Measurements from ENCODE around the gene TMC3.
A peak's percentile ranks its signal among the peaks of the same experiment; 100 is the strongest.

TMC3 gene

GRCh38 chr15:81301385-81301784, 72.6 kb downstream of the TMC3 start:
- Mint-ChIP-seq H3K4me3 (peak overlapping the region; percentile 97), H3K36me3 (ENCODE audit: low read depth) (peaks cover 97% of the 10 kb centered on the region), H3K27ac (peak overlapping the region; percentile 92), H3K4me1 (ENCODE audit: low read depth) (peaks cover 54% of the 10 kb centered on the region), H3K27me3 (ENCODE audit: low read depth) (no peaks in the 10 kb centered on the region), H3K9me3 (no peaks in the 10 kb centered on the region)
- no peak for DNase-seq (ENCODE audit: low spot score)

GRCh38 chr15:81299630-81300273, 74.3 kb downstream of the TMC3 start:
- no peaks in the 10 kb centered on the region for H3K9me3 Mint-ChIP-seq
- H3K36me3 Mint-ChIP-seq (ENCODE audit: low read depth), result peaks cover 85% of the 10 kb centered on the region
- DNase-seq (ENCODE audit: low spot score), result no peak
- H3K27ac Mint-ChIP-seq, result peak overlapping the region; percentile 53
- peaks cover 57% of the 10 kb centered on the region for H3K4me1 Mint-ChIP-seq (ENCODE audit: low read depth)
- no peaks in the 10 kb centered on the region for H3K27me3 Mint-ChIP-seq (ENCODE audit: low read depth)
- H3K4me3 Mint-ChIP-seq, result peak overlapping the region; percentile 97

DNA sequence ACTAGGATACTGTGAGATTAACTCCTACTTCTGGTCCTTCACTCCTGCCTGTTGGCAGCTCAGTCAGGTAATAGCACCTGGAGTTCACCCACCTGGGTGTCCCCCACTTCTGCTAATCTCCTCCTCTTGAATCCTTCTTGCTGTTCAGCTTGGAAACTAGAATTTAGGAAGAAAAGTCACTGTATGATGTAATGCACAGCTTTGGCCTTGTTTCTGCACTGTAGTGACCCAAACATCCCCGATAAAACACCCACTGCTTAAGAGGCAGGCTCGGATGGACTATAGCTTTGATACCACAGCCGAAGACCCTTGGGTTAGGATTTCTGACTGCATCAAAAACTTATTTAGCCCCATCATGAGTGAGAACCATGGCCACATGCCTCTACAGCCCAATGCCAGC, 74.9 kb downstream of the TMC3 start:
- no peaks in the 10 kb centered on the region for H3K27me3 Mint-ChIP-seq (ENCODE audit: low read depth)
- peaks cover 79% of the 10 kb centered on the region for H3K36me3 Mint-ChIP-seq (ENCODE audit: low read depth)
- H3K4me1 Mint-ChIP-seq (ENCODE audit: low read depth), result peaks cover 56% of the 10 kb centered on the region
- H3K27ac Mint-ChIP-seq, result peak overlapping the region; percentile 53
- no peaks in the 10 kb centered on the region for H3K9me3 Mint-ChIP-seq
- peak overlapping the region; percentile 97 for H3K4me3 Mint-ChIP-seq
- no peak for DNase-seq (ENCODE audit: low spot score)

DNA sequence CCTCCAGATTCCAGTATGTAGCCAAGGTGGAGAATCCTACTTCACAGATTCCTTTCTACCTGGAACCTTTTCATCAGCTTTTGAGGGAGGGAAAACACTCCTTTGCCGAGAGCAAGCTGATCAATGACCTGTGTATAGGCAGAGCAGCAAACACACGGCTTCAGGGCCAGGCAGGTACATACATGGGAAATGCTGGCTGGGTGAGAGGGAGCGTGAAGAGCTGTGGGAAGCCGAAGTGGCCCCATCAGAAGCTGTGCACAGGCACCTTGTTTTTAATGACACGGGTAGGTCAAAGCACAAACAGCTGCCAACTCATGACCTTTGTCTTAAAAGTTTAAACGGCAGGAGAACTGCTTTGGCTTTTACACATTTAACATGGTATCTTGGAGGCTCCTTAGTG, 75.4 kb downstream of the TMC3 start:
- Mint-ChIP-seq H3K4me1 (ENCODE audit: low read depth) (peaks cover 57% of the 10 kb centered on the region), H3K4me3 (peak overlapping the region; percentile 97), H3K27ac (peak overlapping the region; percentile 97), H3K27me3 (ENCODE audit: low read depth) (no peaks in the 10 kb centered on the region), H3K36me3 (ENCODE audit: low read depth) (peaks cover 74% of the 10 kb centered on the region), H3K9me3 (no peaks in the 10 kb centered on the region)
- no peak for DNase-seq (ENCODE audit: low spot score)

DNA sequence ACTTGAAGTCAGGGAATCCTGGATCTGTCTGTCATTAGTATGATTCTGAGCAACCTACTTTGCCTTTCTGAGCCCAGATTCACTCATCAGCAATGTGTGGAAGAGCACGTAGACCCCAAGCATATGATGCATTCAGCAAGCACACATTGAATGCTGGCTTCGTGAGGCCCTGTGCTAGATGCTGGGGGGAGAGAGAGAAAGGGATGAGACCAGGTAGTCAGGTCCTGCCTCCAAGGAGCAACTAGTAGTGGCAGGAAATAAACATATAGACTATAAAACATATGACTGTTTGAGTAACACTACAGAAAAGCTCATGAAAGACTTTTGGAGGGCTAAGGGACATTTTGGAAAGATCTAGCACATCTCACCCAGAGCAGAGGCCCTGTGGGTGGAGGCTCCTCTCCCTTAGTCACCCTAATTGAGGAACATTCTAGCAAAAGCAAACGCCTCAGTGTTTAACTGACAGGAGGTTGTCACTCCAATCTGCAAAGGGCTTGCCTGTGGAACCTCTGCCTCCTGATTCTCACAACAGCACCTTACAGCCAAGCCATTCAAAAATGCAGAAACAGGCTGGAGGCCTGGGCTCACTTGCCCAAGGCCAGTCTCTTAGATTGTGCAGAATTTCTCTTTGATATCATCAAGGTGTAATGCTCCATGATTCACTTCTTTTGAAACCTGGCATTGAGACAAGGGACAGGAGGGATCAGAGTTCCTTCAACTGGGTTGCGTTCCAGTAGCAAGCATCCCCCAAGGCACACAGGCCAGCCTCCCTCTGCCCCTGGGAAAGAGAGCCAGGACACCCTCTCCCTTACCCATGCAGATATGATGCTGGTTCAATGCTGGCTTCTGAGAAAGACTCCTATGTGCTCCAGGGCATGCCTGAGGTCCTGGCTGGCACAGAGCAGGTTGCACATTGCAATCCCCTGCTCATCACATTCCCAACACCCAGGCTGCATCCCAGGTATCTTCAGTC, 76.1 kb downstream of the TMC3 start:
- H3K4me1 Mint-ChIP-seq (ENCODE audit: low read depth), result peaks cover 52% of the 10 kb centered on the region
- no peaks in the 10 kb centered on the region for H3K9me3 Mint-ChIP-seq
- no peak for DNase-seq (ENCODE audit: low spot score)
- H3K36me3 Mint-ChIP-seq (ENCODE audit: low read depth), result peaks cover 67% of the 10 kb centered on the region
- H3K4me3 Mint-ChIP-seq, result peak overlapping the region; percentile 97
- H3K27me3 Mint-ChIP-seq (ENCODE audit: low read depth), result no peaks in the 10 kb centered on the region
- H3K27ac Mint-ChIP-seq, result peak overlapping the region; percentile 97

- Mint-ChIP-seq H3K27ac (peak overlapping the region; percentile 97), H3K27me3 (ENCODE audit: low read depth) (no peaks in the 10 kb centered on the region), H3K4me1 (ENCODE audit: low read depth) (peaks cover 52% of the 10 kb centered on the region), H3K36me3 (ENCODE audit: low read depth) (peaks cover 59% of the 10 kb centered on the region), H3K4me3 (peak overlapping the region; percentile 97), H3K9me3 (no peaks in the 10 kb centered on the region)
- no peak for DNase-seq (ENCODE audit: low spot score)
These were observed 76.9 kb downstream of the TMC3 start for GRCh38 chr15:81297147-81297572.

GRCh38 chr15:81296673-81297072, 77.3 kb downstream of the TMC3 start:
- Mint-ChIP-seq H3K36me3 (ENCODE audit: low read depth) (peaks cover 54% of the 10 kb centered on the region), H3K4me1 (ENCODE audit: low read depth) (peaks cover 51% of the 10 kb centered on the region), H3K9me3 (no peaks in the 10 kb centered on the region), H3K27me3 (ENCODE audit: low read depth) (no peaks in the 10 kb centered on the region), H3K4me3 (peak overlapping the region; percentile 97), H3K27ac (peak overlapping the region; percentile 97)
- peak; percentile 83 for DNase-seq (ENCODE audit: low spot score)

- no peaks in the 10 kb centered on the region for H3K27me3 Mint-ChIP-seq (ENCODE audit: low read depth)
- peak overlapping the region; percentile 97 for H3K27ac Mint-ChIP-seq
- H3K4me1 Mint-ChIP-seq (ENCODE audit: low read depth), result peaks cover 53% of the 10 kb centered on the region
- no peaks in the 10 kb centered on the region for H3K9me3 Mint-ChIP-seq
- no peak for DNase-seq (ENCODE audit: low spot score)
- H3K36me3 Mint-ChIP-seq (ENCODE audit: low read depth), result peaks cover 50% of the 10 kb centered on the region
- H3K4me3 Mint-ChIP-seq, result peak overlapping the region; percentile 97
These were observed 77.8 kb downstream of the TMC3 start for GRCh38 chr15:81296186-81296585.

DNA sequence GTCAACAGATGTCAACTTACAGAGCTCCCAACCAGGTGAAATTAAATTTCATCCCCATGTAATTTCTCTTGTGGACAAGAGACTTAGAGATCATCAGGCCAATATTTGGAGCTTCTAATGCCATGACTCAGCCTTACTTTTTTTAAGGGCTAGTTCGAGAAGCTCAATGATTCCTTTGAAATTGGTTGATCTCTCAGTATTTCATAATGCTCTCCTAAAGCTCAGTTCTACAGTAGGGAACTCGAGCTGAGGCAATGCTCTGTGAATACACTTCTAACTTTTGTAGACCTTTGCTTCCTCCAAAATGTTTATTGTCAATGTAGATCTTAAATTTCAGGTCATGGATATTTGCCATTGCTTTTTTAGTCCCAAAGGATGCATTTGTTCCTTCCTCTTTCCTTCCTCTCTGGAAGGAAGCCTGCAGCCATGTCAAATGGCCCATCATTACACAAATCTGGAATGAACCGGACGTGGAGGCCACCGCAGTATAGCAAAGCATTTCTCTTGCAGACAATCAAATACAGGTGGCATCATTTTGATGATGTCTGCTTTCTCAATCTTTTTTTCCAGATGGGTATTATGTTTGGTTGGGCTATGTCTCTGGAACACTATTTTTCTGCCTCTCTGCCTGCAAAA, 78.4 kb downstream of the TMC3 start:
- H3K4me1 Mint-ChIP-seq (ENCODE audit: low read depth), result peaks cover 51% of the 10 kb centered on the region
- peak overlapping the region; percentile 97 for H3K27ac Mint-ChIP-seq
- no peaks in the 10 kb centered on the region for H3K9me3 Mint-ChIP-seq
- no peaks in the 10 kb centered on the region for H3K27me3 Mint-ChIP-seq (ENCODE audit: low read depth)
- DNase-seq (ENCODE audit: low spot score), result no peak
- peak overlapping the region; percentile 97 for H3K4me3 Mint-ChIP-seq
- peaks cover 44% of the 10 kb centered on the region for H3K36me3 Mint-ChIP-seq (ENCODE audit: low read depth)

GRCh38 chr15:81294516-81294880, 79.5 kb downstream of the TMC3 start:
- H3K27ac Mint-ChIP-seq, result peak overlapping the region; percentile 97
- no peaks in the 10 kb centered on the region for H3K27me3 Mint-ChIP-seq (ENCODE audit: low read depth)
- DNase-seq (ENCODE audit: low spot score), result no peak
- H3K4me3 Mint-ChIP-seq, result peak overlapping the region; percentile 97
- H3K4me1 Mint-ChIP-seq (ENCODE audit: low read depth), result peaks cover 51% of the 10 kb centered on the region
- peaks cover 33% of the 10 kb centered on the region for H3K36me3 Mint-ChIP-seq (ENCODE audit: low read depth)
- H3K9me3 Mint-ChIP-seq, result no peaks in the 10 kb centered on the region

GRCh38 chr15:81293728-81294515, 80.1 kb downstream of the TMC3 start:
- Mint-ChIP-seq H3K4me3 (peak overlapping the region; percentile 97), H3K27ac (peak overlapping the region; percentile 97), H3K4me1 (ENCODE audit: low read depth) (peaks cover 48% of the 10 kb centered on the region), H3K27me3 (ENCODE audit: low read depth) (no peaks in the 10 kb centered on the region), H3K9me3 (no peaks in the 10 kb centered on the region), H3K36me3 (ENCODE audit: low read depth) (peaks cover 27% of the 10 kb centered on the region)
- DNase-seq (ENCODE audit: low spot score), result peak; percentile 83

- no peak for DNase-seq (ENCODE audit: low spot score)
- H3K27ac Mint-ChIP-seq, result peak overlapping the region; percentile 97
- peaks cover 56% of the 10 kb centered on the region for H3K4me1 Mint-ChIP-seq (ENCODE audit: low read depth)
- peaks cover 18% of the 10 kb centered on the region for H3K36me3 Mint-ChIP-seq (ENCODE audit: low read depth)
- H3K9me3 Mint-ChIP-seq, result no peaks in the 10 kb centered on the region
- peak overlapping the region; percentile 97 for H3K4me3 Mint-ChIP-seq
- no peaks in the 10 kb centered on the region for H3K27me3 Mint-ChIP-seq (ENCODE audit: low read depth)
These were observed 81.5 kb downstream of the TMC3 start for GRCh38 chr15:81292523-81293001.

DNA sequence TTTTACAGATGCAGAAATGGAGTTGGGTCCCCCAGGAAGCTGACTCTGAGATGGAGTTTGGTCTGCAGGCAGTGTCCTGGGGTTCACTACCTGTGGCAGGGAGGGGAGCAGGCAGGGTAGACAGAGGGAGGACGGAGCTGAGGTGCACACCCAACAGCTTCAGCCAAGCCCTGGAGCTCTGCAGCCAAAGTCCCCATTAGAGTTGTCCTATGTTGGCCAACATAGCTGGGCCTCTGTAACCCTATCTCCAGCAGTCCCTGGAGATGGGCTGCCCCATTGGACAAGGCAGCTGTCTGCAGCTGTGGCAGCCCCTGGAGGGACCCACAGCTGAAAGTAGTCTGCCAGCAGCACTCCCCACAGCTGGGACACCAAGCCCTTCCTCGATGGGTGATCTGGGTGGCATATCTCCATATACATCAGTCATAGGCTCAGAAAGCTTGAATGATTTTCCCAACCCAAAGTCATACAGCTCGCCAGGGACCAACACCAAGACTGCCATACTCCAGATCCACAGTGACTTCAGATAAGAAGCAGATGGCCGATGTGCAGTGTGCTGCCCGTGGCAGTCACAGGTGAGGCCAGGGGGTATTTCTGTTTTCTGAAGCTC, 82.0 kb downstream of the TMC3 start:
- no peak for DNase-seq (ENCODE audit: low spot score)
- Mint-ChIP-seq H3K27ac (peak overlapping the region; percentile 97), H3K27me3 (ENCODE audit: low read depth) (no peaks in the 10 kb centered on the region), H3K9me3 (peaks cover under 1% of the 10 kb centered on the region), H3K4me3 (peak overlapping the region; percentile 97), H3K4me1 (ENCODE audit: low read depth) (peaks cover 58% of the 10 kb centered on the region), H3K36me3 (ENCODE audit: low read depth) (peaks cover 13% of the 10 kb centered on the region)

Measured in T-helper 2 cell treated with Interferon-gamma antibody and Interleukin-4, amounts not matched to agents 5 μg/mL and 100 μg/mL, for 36 hours (primary cell).